ENCODE data around the gene ELL2. TPM values are rescaled to one million over a fixed set of nuclear protein-coding genes. Genes with fewer than 3 reads are reported as not detected.
"Not testable (repeated sequence)": the region's sequence is repeated elsewhere in the genome, so short reads cannot be mapped to it uniquely, and the experiment has no call there.

Gene ELL2
- total RNA-seq, 1 donor from 2014 or later: 118 TPM

DNA sequence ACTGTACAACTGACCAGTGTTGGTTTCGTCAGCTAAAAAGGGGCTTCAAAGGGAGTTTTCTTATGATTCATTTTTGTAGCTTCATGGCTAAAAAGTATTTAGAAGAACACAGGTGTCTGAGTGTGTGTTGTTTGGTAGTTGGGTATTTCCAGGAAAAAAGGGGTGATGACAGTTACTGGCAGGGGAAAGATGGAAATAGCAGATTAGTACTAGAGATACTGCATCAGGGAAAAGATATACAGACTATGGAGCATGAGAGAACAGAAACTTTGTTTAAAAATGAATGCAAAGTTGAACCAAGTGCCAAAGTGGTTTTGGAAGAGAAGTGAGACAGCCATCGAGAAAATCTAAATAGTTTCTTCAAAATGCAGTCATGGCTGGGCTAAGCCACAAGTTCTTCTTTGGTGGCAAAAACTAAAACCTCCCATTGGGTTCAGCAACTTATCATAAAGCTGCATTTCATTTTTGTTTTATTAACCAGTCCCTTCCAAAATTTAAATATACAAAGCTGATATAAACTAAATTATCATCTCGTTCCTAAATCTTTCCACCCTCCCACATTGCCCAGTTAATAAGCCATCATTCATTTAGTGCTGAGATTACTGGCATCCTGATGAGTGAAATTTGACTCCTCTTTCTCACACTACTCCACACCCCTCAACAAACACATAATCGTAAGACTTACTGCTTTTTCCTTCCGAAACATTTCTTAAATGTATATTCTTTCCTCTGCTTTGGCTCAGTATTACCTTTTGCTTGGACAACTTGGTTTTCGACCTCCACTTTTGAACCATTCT is 33.5 kb downstream of the ELL2 start:
- H3K27ac ChIP-seq (ENCODE audit: low read depth, low read length): no peak overlapping the region
- FAIRE-seq (no peak), DNase-seq (ENCODE audit: low read depth) (no peak)
- H3K9me3 ChIP-seq (ENCODE audit: insufficient read depth, low read depth, low read length): no peaks in the 10 kb centered on the region
- peaks cover 38% of the 10 kb centered on the region for H3K4me1 Mint-ChIP-seq (ENCODE audit: low read depth, unreplicated experiment)
- no peaks in the 10 kb centered on the region for H3K27me3 ChIP-seq (ENCODE audit: insufficient read depth, low read length)
- H3K9me3 Mint-ChIP-seq (ENCODE audit: unreplicated experiment): no peaks in the 10 kb centered on the region
- peaks cover 83% of the 10 kb centered on the region for H3K79me2 ChIP-seq (ENCODE audit: insufficient read depth, low read length)
- no peak overlapping the region for H3K27ac Mint-ChIP-seq (ENCODE audit: unreplicated experiment)
- H3K4me3 Mint-ChIP-seq (ENCODE audit: unreplicated experiment): no peak overlapping the region
- H4K20me1 ChIP-seq (ENCODE audit: insufficient read depth, low read length): peaks cover 36% of the 10 kb centered on the region
- TF ChIP-seq, protein P1, sequence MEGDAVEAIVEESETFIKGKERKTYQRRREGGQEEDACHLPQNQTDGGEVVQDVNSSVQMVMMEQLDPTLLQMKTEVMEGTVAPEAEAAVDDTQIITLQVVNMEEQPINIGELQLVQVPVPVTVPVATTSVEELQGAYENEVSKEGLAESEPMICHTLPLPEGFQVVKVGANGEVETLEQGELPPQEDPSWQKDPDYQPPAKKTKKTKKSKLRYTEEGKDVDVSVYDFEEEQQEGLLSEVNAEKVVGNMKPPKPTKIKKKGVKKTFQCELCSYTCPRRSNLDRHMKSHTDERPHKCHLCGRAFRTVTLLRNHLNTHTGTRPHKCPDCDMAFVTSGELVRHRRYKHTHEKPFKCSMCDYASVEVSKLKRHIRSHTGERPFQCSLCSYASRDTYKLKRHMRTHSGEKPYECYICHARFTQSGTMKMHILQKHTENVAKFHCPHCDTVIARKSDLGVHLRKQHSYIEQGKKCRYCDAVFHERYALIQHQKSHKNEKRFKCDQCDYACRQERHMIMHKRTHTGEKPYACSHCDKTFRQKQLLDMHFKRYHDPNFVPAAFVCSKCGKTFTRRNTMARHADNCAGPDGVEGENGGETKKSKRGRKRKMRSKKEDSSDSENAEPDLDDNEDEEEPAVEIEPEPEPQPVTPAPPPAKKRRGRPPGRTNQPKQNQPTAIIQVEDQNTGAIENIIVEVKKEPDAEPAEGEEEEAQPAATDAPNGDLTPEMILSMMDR (IDR thresholded peaks at IDR 0.05; ENCODE audit: insufficient read depth, low read depth, low read length): no peak
- TF ChIP-seq EZH2 (IDR thresholded peaks at IDR 0.05; ENCODE audit: insufficient read depth, low read length): no peak
- no peak overlapping the region for H3K9ac ChIP-seq (ENCODE audit: low read length)
- H3K4me2 ChIP-seq (ENCODE audit: low read length): no peak overlapping the region
- peaks cover 3% of the 10 kb centered on the region for H3K4me1 ChIP-seq (ENCODE audit: insufficient read depth, low read length)
- H3K36me3 Mint-ChIP-seq (ENCODE audit: low read depth, unreplicated experiment): peaks cover 6% of the 10 kb centered on the region
- no peak overlapping the region for H2AFZ ChIP-seq (ENCODE audit: low read depth, low read length)
- peaks cover 5% of the 10 kb centered on the region for H3K36me3 ChIP-seq (ENCODE audit: insufficient read depth, low read length)
- no peak overlapping the region for H3K4me3 ChIP-seq (ENCODE audit: insufficient read depth, low read depth, low read length)
- no peaks in the 10 kb centered on the region for H3K27me3 Mint-ChIP-seq (ENCODE audit: low read depth, unreplicated experiment)

DNA sequence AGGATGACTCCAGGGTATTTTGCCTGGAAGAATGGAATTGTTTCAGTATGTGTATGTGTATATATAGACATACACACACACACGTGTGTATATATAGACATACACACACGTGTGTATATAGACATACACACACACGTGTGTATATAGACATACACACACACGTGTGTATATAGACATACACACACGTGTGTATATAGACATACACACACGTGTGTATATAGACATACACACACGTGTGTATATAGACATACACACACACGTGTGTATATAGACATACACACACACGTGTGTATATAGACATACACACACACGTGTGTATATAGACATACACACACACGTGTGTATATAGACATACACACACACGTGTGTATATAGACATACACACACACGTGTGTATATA is 34.4 kb downstream of the ELL2 start:
- not testable (repeated sequence) for H3K36me3 ChIP-seq (ENCODE audit: insufficient read depth, low read length)

DNA sequence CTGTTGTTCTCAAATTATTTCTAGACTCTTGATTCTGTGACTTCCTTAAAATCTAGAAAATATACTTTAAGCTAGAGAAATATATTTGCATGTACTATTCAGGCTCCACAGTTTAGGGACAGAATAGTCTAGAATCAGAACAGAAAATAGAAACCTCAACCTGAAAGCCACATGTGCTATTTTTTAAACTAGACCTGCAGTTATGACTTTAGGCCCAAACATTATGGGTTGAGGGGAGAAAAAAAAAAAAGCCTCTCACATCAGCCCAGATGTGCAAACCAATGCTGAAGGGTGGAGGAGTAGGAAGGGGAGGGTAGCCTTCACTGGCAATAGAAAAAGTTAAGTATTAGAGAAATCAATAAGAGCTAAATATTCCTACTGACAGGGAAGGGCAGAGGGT is 35.7 kb downstream of the ELL2 start:
- no peak overlapping the region for H3K27ac Mint-ChIP-seq (ENCODE audit: unreplicated experiment)
- peaks cover 80% of the 10 kb centered on the region for H3K79me2 ChIP-seq (ENCODE audit: insufficient read depth, low read length)

More for the DNA sequence above, 34.4 kb downstream of the ELL2 start:
- not testable (repeated sequence) for H2AFZ ChIP-seq (ENCODE audit: low read depth, low read length); H3K27ac ChIP-seq (ENCODE audit: low read depth, low read length); H3K27ac Mint-ChIP-seq (ENCODE audit: unreplicated experiment); H3K27me3 Mint-ChIP-seq (ENCODE audit: low read depth, unreplicated experiment); H3K27me3 ChIP-seq (ENCODE audit: insufficient read depth, low read length); DNase-seq (ENCODE audit: low read depth); H3K9me3 ChIP-seq (ENCODE audit: insufficient read depth, low read depth, low read length); FAIRE-seq; H3K4me3 Mint-ChIP-seq (ENCODE audit: unreplicated experiment); H3K36me3 Mint-ChIP-seq (ENCODE audit: low read depth, unreplicated experiment); H3K4me3 ChIP-seq (ENCODE audit: insufficient read depth, low read depth, low read length); H3K4me2 ChIP-seq (ENCODE audit: low read length); H3K9me3 Mint-ChIP-seq (ENCODE audit: unreplicated experiment); H3K9ac ChIP-seq (ENCODE audit: low read length); H3K4me1 ChIP-seq (ENCODE audit: insufficient read depth, low read length)
- peaks cover 37% of the 10 kb centered on the region for H4K20me1 ChIP-seq (ENCODE audit: insufficient read depth, low read length)
- peaks cover 37% of the 10 kb centered on the region for H3K4me1 Mint-ChIP-seq (ENCODE audit: low read depth, unreplicated experiment)
- peaks cover 83% of the 10 kb centered on the region for H3K79me2 ChIP-seq (ENCODE audit: insufficient read depth, low read length)

More for the DNA sequence above, 35.7 kb downstream of the ELL2 start:
- no peak overlapping the region for H3K27ac ChIP-seq (ENCODE audit: low read depth, low read length)
- H3K9me3 ChIP-seq (ENCODE audit: insufficient read depth, low read depth, low read length): no peaks in the 10 kb centered on the region
- H3K4me1 Mint-ChIP-seq (ENCODE audit: low read depth, unreplicated experiment): peaks cover 31% of the 10 kb centered on the region
- no peak overlapping the region for H3K4me3 Mint-ChIP-seq (ENCODE audit: unreplicated experiment)
- no peaks in the 10 kb centered on the region for H3K27me3 Mint-ChIP-seq (ENCODE audit: low read depth, unreplicated experiment)
- no peaks in the 10 kb centered on the region for H3K4me1 ChIP-seq (ENCODE audit: insufficient read depth, low read length)
- TF ChIP-seq, protein P1 (IDR thresholded peaks at IDR 0.05; ENCODE audit: insufficient read depth, low read depth, low read length): no peak
- TF ChIP-seq EZH2 (IDR thresholded peaks at IDR 0.05; ENCODE audit: insufficient read depth, low read length): no peak
- no peak overlapping the region for H3K4me3 ChIP-seq (ENCODE audit: insufficient read depth, low read depth, low read length)
- H2AFZ ChIP-seq (ENCODE audit: low read depth, low read length): no peak overlapping the region
- peaks cover 41% of the 10 kb centered on the region for H4K20me1 ChIP-seq (ENCODE audit: insufficient read depth, low read length)
- peaks cover 1% of the 10 kb centered on the region for H3K36me3 ChIP-seq (ENCODE audit: insufficient read depth, low read length)
- FAIRE-seq (no peak), DNase-seq (ENCODE audit: low read depth) (no peak)
- H3K27me3 ChIP-seq (ENCODE audit: insufficient read depth, low read length): no peaks in the 10 kb centered on the region
- H3K9ac ChIP-seq (ENCODE audit: low read length): no peak overlapping the region
- peaks cover 11% of the 10 kb centered on the region for H3K36me3 Mint-ChIP-seq (ENCODE audit: low read depth, unreplicated experiment)
- no peaks in the 10 kb centered on the region for H3K9me3 Mint-ChIP-seq (ENCODE audit: unreplicated experiment)
- H3K4me2 ChIP-seq (ENCODE audit: low read length): no peak overlapping the region

Measured in astrocyte (in vitro differentiated cells and primary cell).